HCT116 (cell line): ENCODE measurements around the gene ZKSCAN2. TPM values are rescaled to one million over a fixed set of nuclear protein-coding genes. Genes with fewer than 3 reads are reported as not detected.

Experiments used
- ATAC-seq: fragments of 200-7000 bp; cut with Tn5 transposase; 2 replicates; pipeline ENCODE4 v1.9.1; 2020; ENCODE audit warnings: mild to moderate bottlenecking, moderate library complexity
- BruUV-seq: library from RNA; stranded (reverse); fragments of 400-500 nt; replicated peaks from 2 replicates; lab custom pipeline; 2021; lab: Mats Ljungman, UMichigan
- CTCF ChIA-PET: fragments of 300-600 bp; sonication (Branson Sonifier 250); formaldehyde crosslinking; loops from one replicate; lab custom pipeline; 2021; ENCODE audit warnings: antibody characterized with exemption; lab: Charles Lee
- POLR2A ChIA-PET: fragments of 300-600, 350-600 bp; sonication (Branson Sonifier 250); formaldehyde crosslinking; loops from one replicate; lab custom pipeline; 2021; ENCODE audit warnings: antibody characterized with exemption; lab: Charles Lee
- RAD21 ChIA-PET, 2 experiments: fragments of 300-600 bp; sonication (Branson Sonifier 250); formaldehyde crosslinking; loops; one replicate each; lab custom pipeline; 2023; ENCODE audit warnings: low total read pairs in 2 of 2; ENCODE audit not compliant: uncharacterized antibody in 2 of 2, unreplicated experiment in 2 of 2, low non-redundant PET in 1 of 2; lab: Charles Lee
- DNase-seq: peaks from one replicate; pipeline ENCODE4 v3.0.0-alpha.2; 2010; ENCODE audit warnings: low read depth, low spot score
- H2AFZ ChIP-seq: fragments of 200-600 bp; shearing (Covaris generic), sonication (generic); 2 replicates; pipeline ENCODE4 v1.6.1; 2017; ENCODE audit warnings: low read depth, mixed run types, mixed read lengths, antibody characterized with exemption, low read length; ENCODE audit not compliant: poor library complexity, severe bottlenecking
- H3K27ac ChIP-seq: 2 replicates; pipeline ENCODE4 v1.5.1; 2012; ENCODE audit warnings: low read depth, low read length
- H3K27me3 ChIP-seq: fragments of 200-600 bp; sonication (generic); 2 replicates; pipeline ENCODE4 v1.6.1; 2016; ENCODE audit warnings: mixed run types, low read length, mixed read lengths; ENCODE audit not compliant: insufficient read depth
- H3K36me3 ChIP-seq, 2 experiments: fragments of 200-500 bp in 1 of 2; fragments of 200-600 bp in 1 of 2; sonication (Bioruptor generic) in 1 of 2; sonication (generic) in 1 of 2; 2 replicates each; pipeline versions ENCODE4 v1.5.1 to v1.6.1; 2014 to 2016; ENCODE audit warnings: low read length in 2 of 2, inconsistent platforms in 1 of 2, mixed read lengths in 1 of 2, mixed run types in 1 of 2; ENCODE audit not compliant: insufficient read depth in 2 of 2, control insufficient read depth in 1 of 2
- H3K4me1 ChIP-seq, 2 experiments: fragments of 200-600 bp in 1 of 2; sonication (generic) in 1 of 2; 2 replicates each; pipeline versions ENCODE4 v1.5.1 to v1.6.1; 2012 to 2017; ENCODE audit warnings: low read length in 2 of 2, inconsistent platforms in 1 of 2, mild to moderate bottlenecking in 1 of 2, mixed read lengths in 1 of 2, mixed run types in 1 of 2, moderate library complexity in 1 of 2; ENCODE audit not compliant: insufficient read depth in 2 of 2, control insufficient read depth in 1 of 2
- H3K4me2 ChIP-seq: fragments of 200-600 bp; sonication (generic); 2 replicates; pipeline ENCODE4 v1.6.1; 2017; ENCODE audit warnings: mixed run types, low read length, mixed read lengths
- H3K4me3 ChIP-seq, 2 experiments: fragments of 200-600 bp in 1 of 2; sonication (generic) in 1 of 2; replicated peaks in 1 of 2; 2 replicates each; pipeline ENCODE4 v1.5.1; 2011 to 2016; ENCODE audit warnings: low read length in 2 of 2, control low read depth in 1 of 2, low read depth in 1 of 2, mild to moderate bottlenecking in 1 of 2, mixed read lengths in 1 of 2, mixed run types in 1 of 2
- H3K79me2 ChIP-seq: fragments of 200-600 bp; sonication (generic); 2 replicates; pipeline ENCODE4 v1.6.1; 2017; ENCODE audit warnings: mild to moderate bottlenecking, mixed run types, low read length, moderate library complexity, mixed read lengths; ENCODE audit not compliant: insufficient read depth
- H3K9ac ChIP-seq: fragments of 200-600 bp; sonication (generic); 2 replicates; pipeline ENCODE4 v1.6.1; 2016; ENCODE audit warnings: low read length, mixed read lengths
- H3K9me2 ChIP-seq: fragments of 200-600 bp; sonication (generic), shearing (Covaris generic); 2 replicates; pipeline ENCODE4 v1.6.1; 2017; ENCODE audit warnings: mixed run types, mild to moderate bottlenecking, moderate library complexity; ENCODE audit not compliant: insufficient read depth
- H3K9me3 ChIP-seq, 2 experiments: fragments of 200-500 bp in 1 of 2; fragments of 200-600 bp in 1 of 2; sonication (Bioruptor generic) in 1 of 2; sonication (generic) in 1 of 2; 2 replicates each; pipeline ENCODE4 v1.6.1; 2014 to 2017; ENCODE audit warnings: low read length in 2 of 2, mixed read lengths in 2 of 2, inconsistent platforms in 1 of 2, low read depth in 1 of 2, mild to moderate bottlenecking in 1 of 2, mixed run types in 1 of 2, moderate library complexity in 1 of 2; ENCODE audit not compliant: control insufficient read depth in 1 of 2, insufficient read depth in 1 of 2
- H4K20me1 ChIP-seq: fragments of 200-600 bp; sonication (generic), shearing (Covaris generic); 2 replicates; pipeline ENCODE4 v1.6.1; 2017; ENCODE audit warnings: mixed run types, mild to moderate bottlenecking, moderate library complexity; ENCODE audit not compliant: insufficient read depth
- CBX3 ChIP-seq: IDR thresholded peaks from 2 replicates; pipeline ENCODE4 v1.6.1; 2012; ENCODE audit warnings: low read depth
- CTCF ChIP-seq, 3 experiments: fragments of 200-600 bp in 1 of 3; sonication (generic) in 1 of 3; IDR thresholded peaks in 2 of 3; conservative IDR thresholded peaks in 1 of 3; 2 replicates each; pipeline ENCODE4 v1.5.1; 2012 to 2017; ENCODE audit warnings: low read depth in 2 of 3, low read length in 2 of 3, antibody characterized with exemption in 1 of 3, borderline replicate concordance in 1 of 3, control low read depth in 1 of 3, mild to moderate bottlenecking in 1 of 3, mixed read lengths in 1 of 3, mixed run types in 1 of 3, moderate library complexity in 1 of 3; ENCODE audit not compliant: insufficient read depth in 1 of 3
- ELF1 ChIP-seq: IDR thresholded peaks from 2 replicates; pipeline ENCODE4 v1.6.1; 2012; ENCODE audit warnings: low read depth, borderline replicate concordance
- FOSL1 ChIP-seq: IDR thresholded peaks from 2 replicates; pipeline ENCODE4 v1.6.1; 2012; ENCODE audit warnings: low read depth
- JUND ChIP-seq: IDR thresholded peaks from 2 replicates; pipeline ENCODE4 v1.6.1; 2012
- REST ChIP-seq: IDR thresholded peaks from 2 replicates; pipeline ENCODE4 v1.6.1; 2012; ENCODE audit warnings: low read depth
- ZFX ChIP-seq: fragments of 450-650 bp; IDR thresholded peaks from 2 replicates; pipeline ENCODE4 v1.6.1; 2017
- ZNF274 ChIP-seq: fragments of 200-500 bp; sonication (Bioruptor generic); IDR thresholded peaks from 2 replicates; pipeline ENCODE4 v1.6.1; 2014; ENCODE audit warnings: mild to moderate bottlenecking, low read depth, low read length, inconsistent platforms
- intact Hi-C: fragments of 100-400 bp; cut with micrococcal nuclease; formaldehyde crosslinking; loops from 2 replicates; pipeline ENCODE4 v1.10.0; 2022
- total RNA-seq: library from RNA; stranded (reverse); gene quantifications from one replicate; pipeline ENCODE4 v1.2.1, GENCODE V29; 2021; ENCODE audit not compliant: unreplicated experiment
- TF ChIP-seq, protein P1 (sequence below): IDR thresholded peaks from 2 replicates; pipeline ENCODE4 v1.6.1; 2012

Gene ZKSCAN2
- total RNA-seq, 1 experiment from 2014 or later = 12.3 TPM

DNA sequence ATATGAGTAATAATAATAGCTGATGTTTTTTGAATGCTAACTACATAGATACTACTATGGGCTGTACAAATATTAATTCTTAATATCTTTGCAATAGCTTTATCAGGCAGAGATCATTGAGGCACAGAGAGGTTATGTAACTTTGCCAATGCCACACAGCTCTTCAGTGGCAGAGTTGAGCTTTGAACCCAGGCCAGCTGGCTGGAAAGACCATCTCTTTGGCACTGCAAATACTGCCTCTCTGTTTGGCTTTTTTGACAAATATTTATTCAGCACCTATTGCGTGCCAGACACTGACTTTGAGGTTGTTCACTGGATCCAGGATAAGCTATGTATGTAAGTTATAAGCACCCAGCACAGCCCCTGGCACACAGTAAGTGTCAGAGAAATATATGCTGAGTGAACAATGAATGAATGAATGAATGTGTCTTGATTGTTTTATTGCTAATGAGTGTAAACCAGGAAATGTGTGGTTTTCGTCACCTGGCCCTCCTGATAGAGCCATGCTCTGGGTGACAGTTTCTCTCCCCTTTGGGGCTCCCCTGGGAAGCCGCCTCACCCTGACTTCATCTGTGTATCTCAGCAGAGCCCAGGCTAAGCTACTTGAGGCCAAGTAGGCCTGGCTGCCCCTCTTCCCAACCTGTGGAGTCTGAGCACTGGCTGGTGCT is 38.4 kb downstream of the ZKSCAN2 start:
- H3K79me2 ChIP-seq = no peaks in the 10 kb centered on the region
- no peaks in the 10 kb centered on the region for H3K4me1 ChIP-seq
- ChIA-PET POLR2A (no interaction called here), CTCF (interaction anchor here (1.2 kb wide), 1 partner anchor 14 kb away, joined by 3 read pairs; no protein-coding TSS in a partner anchor), RAD21 (no interaction called here)
- no peak overlapping the region for H3K4me2 ChIP-seq
- no peak overlapping the region for H2AFZ ChIP-seq
- H3K36me3 ChIP-seq = no peaks in the 10 kb centered on the region
- intact Hi-C loops = no loop called here
- H3K27ac ChIP-seq = no peak overlapping the region
- H3K9me2 ChIP-seq = no peaks in the 10 kb centered on the region
- no peak overlapping the region for H3K9ac ChIP-seq
- BruUV-seq = no TSS peak
- no peaks in the 10 kb centered on the region for H3K27me3 ChIP-seq
- H3K4me3 ChIP-seq = no peak overlapping the region
- DNase-seq (no peak), ATAC-seq (no peak)
- H4K20me1 ChIP-seq = no peaks in the 10 kb centered on the region
- no peak for TF ChIP-seq CTCF (IDR thresholded peaks at IDR 0.05 in 2 of 3, conservative IDR thresholded peaks at IDR 0.05 in 1 of 3; ENCODE audit: borderline replicate concordance in 1 of 3, insufficient read depth in 1 of 3, low read depth in 2 of 3, low read length in 2 of 3)
- TF ChIP-seq ZNF274 = no peak
- TF ChIP-seq, protein P1, sequence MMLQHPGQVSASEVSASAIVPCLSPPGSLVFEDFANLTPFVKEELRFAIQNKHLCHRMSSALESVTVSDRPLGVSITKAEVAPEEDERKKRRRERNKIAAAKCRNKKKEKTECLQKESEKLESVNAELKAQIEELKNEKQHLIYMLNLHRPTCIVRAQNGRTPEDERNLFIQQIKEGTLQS = no peak
- H3K9me3 ChIP-seq = no peaks in the 10 kb centered on the region

GRCh38 chr16:25217921-25218320 is 39.7 kb downstream of the ZKSCAN2 start:
- H3K9ac ChIP-seq = no peak overlapping the region
- no peak for DNase-seq
- H3K27me3 ChIP-seq = no peaks in the 10 kb centered on the region
- H3K4me3 ChIP-seq = no peak overlapping the region
- BruUV-seq = no TSS peak
- H3K79me2 ChIP-seq = no peaks in the 10 kb centered on the region
- H3K4me2 ChIP-seq = no peak overlapping the region
- ChIA-PET POLR2A (no interaction called here), CTCF (interaction anchor here (1.1 kb wide), 1 partner anchor 9 kb away, joined by 3 read pairs; no protein-coding TSS in a partner anchor), RAD21 (no interaction called here)
- TF ChIP-seq REST (no peak), ZFX (no peak), CBX3 (no peak), ELF1 (no peak), FOSL1 (no peak), JUND (no peak), ZNF274 (no peak)
- ATAC-seq = no peak
- no peaks in the 10 kb centered on the region for H3K4me1 ChIP-seq
- no peaks in the 10 kb centered on the region for H4K20me1 ChIP-seq
- no peak overlapping the region for H2AFZ ChIP-seq
- no peaks in the 10 kb centered on the region for H3K9me3 ChIP-seq
- H3K9me2 ChIP-seq = no peaks in the 10 kb centered on the region
- intact Hi-C loops = no loop called here
- H3K27ac ChIP-seq = no peak overlapping the region
- no peaks in the 10 kb centered on the region for H3K36me3 ChIP-seq
